Type B pancreatic cell (in vitro differentiated cells): ENCODE data around the gene PSAT1. TPM values are rescaled to one million over a fixed set of nuclear protein-coding genes. Genes with fewer than 3 reads are reported as not detected.

ENCODE experiments used
- DNase-seq: peaks from one replicate; pipeline ENCODE4 v3.0.0; 2021; ENCODE audit warnings: mixed read lengths; ENCODE audit not compliant: unreplicated experiment; ENCODE audit errors: extremely low spot score
- H3K27ac Mint-ChIP-seq: 2 replicates; pipeline ENCODE4 v1.8.0; 2021; ENCODE audit warnings: mild to moderate bottlenecking, mixed read lengths
- H3K27me3 Mint-ChIP-seq: 2 replicates; pipeline ENCODE4 v1.8.0; 2021; ENCODE audit warnings: mixed read lengths
- H3K36me3 Mint-ChIP-seq: 2 replicates; pipeline ENCODE4 v1.8.0; 2021; ENCODE audit warnings: mixed read lengths
- H3K4me1 Mint-ChIP-seq: one replicate; pipeline ENCODE4 v1.8.0; 2021; ENCODE audit warnings: mixed read lengths; ENCODE audit not compliant: unreplicated experiment
- H3K4me3 Mint-ChIP-seq: 2 replicates; pipeline ENCODE4 v1.8.0; 2021; ENCODE audit warnings: mild to moderate bottlenecking, mixed read lengths
- H3K9me3 Mint-ChIP-seq: 2 replicates; pipeline ENCODE4 v1.8.0; 2021; ENCODE audit warnings: mixed read lengths
- CTCF ChIP-seq: fragments of 200-600 bp; sonication (generic); conservative IDR thresholded peaks from 2 replicates; pipeline ENCODE4 v1.5.0; 2021; ENCODE audit warnings: antibody characterized with exemption, mild to moderate bottlenecking
- long read RNA-seq: library from polyadenylated mRNA; unstranded; transcript quantifications from one replicate; pipeline ENCODE4 v2.0.0, GENCODE V29; 2020
- total RNA-seq: library from RNA; stranded (reverse); gene quantifications from 2 replicates; pipeline ENCODE4 v1.2.1, GENCODE V29; 2021; ENCODE audit warnings: low replicate concordance

Gene PSAT1
- 68.9 and 74.2 TPM in 2 replicates for total RNA-seq
- long read RNA-seq, transcript PSAT1-201 (8 exons, 1,411 nt), result minor isoform, 10 of 692 reads
- long read RNA-seq, transcript PSAT1-202 (9 exons, 2,188 nt), result major isoform, 656 of 692 reads
- long read RNA-seq, partial matches to known transcripts, result 16 of 692 reads
- long read RNA-seq, other reads (novel, unspliced or antisense), result 10 of 692 reads

- H3K9me3 Mint-ChIP-seq, result no peaks in the 10 kb centered on the region
- TF ChIP-seq CTCF, result no peak
- H3K4me1 Mint-ChIP-seq, result peaks cover 24% of the 10 kb centered on the region
- H3K27me3 Mint-ChIP-seq, result no peaks in the 10 kb centered on the region
- peak within 1 kb of the TSS; percentile 94 for H3K4me3 Mint-ChIP-seq
- DNase-seq, result peak; percentile 91
- peak within 1 kb of the TSS; percentile 94 for H3K27ac Mint-ChIP-seq
- peaks cover 18% of the 10 kb centered on the region for H3K36me3 Mint-ChIP-seq
Observed at GRCh38 chr9:78296893-78297671, at the start of gene PSAT1. Gene PSAT1, plus strand, starts transcription at chr9:78297125. Its CDS starts 86 bp downstream, at chr9:78297211.

- no peak for TF ChIP-seq CTCF
- Mint-ChIP-seq H3K4me1 (no peaks in the 10 kb centered on the region), H3K27me3 (no peaks in the 10 kb centered on the region), H3K4me3 (no peak overlapping the region), H3K27ac (no peak overlapping the region), H3K36me3 (peaks cover 24% of the 10 kb centered on the region), H3K9me3 (no peaks in the 10 kb centered on the region)
- no peak for DNase-seq
Observed at GRCh38 chr9:78248635-78249034, 48.3 kb upstream of the PSAT1 start.

GRCh38 chr9:78249542-78249941, 47.4 kb upstream of the PSAT1 start:
- Mint-ChIP-seq H3K27me3 (no peaks in the 10 kb centered on the region), H3K9me3 (no peaks in the 10 kb centered on the region), H3K27ac (no peak overlapping the region), H3K4me1 (no peaks in the 10 kb centered on the region), H3K4me3 (no peak overlapping the region), H3K36me3 (peaks cover 24% of the 10 kb centered on the region)
- no peak for TF ChIP-seq CTCF
- no peak for DNase-seq

GRCh38 chr9:78252616-78253015, 44.3 kb upstream of the PSAT1 start:
- no peaks in the 10 kb centered on the region for H3K4me1 Mint-ChIP-seq
- H3K9me3 Mint-ChIP-seq, result no peaks in the 10 kb centered on the region

GRCh38 chr9:78253285-78253684, 43.6 kb upstream of the PSAT1 start:
- H3K9me3 Mint-ChIP-seq, result no peaks in the 10 kb centered on the region
- H3K36me3 Mint-ChIP-seq, result peaks cover 14% of the 10 kb centered on the region
- H3K27me3 Mint-ChIP-seq, result no peaks in the 10 kb centered on the region
- H3K27ac Mint-ChIP-seq, result no peak overlapping the region
- no peak for TF ChIP-seq CTCF
- no peak for DNase-seq
- H3K4me3 Mint-ChIP-seq, result no peak overlapping the region
- H3K4me1 Mint-ChIP-seq, result no peaks in the 10 kb centered on the region

More at GRCh38 chr9:78252616-78253015, 44.3 kb upstream of the PSAT1 start:
- Mint-ChIP-seq H3K27me3 (no peaks in the 10 kb centered on the region), H3K4me3 (no peak overlapping the region), H3K27ac (no peak overlapping the region), H3K36me3 (peaks cover 14% of the 10 kb centered on the region)
- no peak for DNase-seq
- no peak for TF ChIP-seq CTCF
